ENCODE data around the gene STRIP1.
"Not testable (repeated sequence)": the region's sequence is repeated elsewhere in the genome, so short reads cannot be mapped to it uniquely, and the experiment has no call there.

The STRIP1 gene

DNA sequence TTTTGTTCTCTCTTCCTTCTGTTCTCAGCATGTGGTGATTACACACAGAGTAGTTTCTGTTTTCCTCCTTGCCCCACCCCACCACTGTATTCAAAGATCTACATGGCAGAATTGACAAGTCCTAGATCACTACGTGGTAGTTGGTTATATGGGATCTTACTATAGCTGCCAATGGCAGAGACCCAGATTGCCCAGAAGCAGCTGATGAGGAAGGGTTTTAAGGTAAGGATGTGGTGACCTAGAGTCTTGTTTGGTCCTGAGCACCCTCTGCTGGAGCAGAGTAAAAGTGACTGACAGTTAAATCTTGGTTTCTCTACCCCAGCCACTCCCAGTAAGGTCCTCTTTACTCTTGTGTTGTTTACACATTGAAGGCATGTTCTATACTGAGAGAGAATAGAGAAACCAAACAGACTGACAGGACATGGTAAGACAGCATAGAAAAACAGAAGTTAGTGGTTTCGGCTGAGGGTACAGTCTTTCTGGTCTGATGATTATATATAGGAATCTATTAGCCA lies 22.8 kb upstream of the STRIP1 start:
- no peak for DNase-seq

DNA sequence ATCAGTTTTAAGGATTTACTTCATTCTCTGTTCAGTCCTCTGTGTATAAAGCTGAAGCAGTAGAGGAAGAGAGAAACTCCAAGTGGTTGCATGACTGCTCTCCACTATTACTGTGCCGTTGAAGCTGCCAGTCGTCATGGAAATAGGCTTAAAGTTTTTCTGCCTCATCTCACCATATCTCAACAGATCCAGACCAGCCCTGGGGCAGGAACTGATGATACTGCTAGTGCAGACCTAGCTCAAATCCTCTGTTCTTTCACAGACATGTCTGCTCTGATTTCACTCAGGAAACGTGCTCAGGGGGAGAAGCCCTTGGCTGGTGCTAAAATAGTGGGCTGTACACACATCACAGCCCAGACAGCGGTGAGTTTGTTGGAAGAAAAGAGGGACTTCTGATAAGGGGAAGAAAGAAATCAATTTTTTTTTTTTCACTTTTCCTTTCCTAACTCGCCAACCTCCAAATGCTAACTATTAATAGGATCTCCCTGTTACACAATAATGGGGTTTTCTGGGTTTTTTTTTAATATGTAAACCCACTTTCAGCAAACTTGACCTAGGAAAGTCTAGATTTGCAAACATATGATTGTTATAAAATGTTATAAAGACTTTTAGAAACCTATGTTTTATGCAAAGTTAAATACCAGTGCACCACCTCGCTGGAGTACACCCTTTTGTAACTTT lies 22.2 kb upstream of the STRIP1 start:
- no peak for DNase-seq

DNA sequence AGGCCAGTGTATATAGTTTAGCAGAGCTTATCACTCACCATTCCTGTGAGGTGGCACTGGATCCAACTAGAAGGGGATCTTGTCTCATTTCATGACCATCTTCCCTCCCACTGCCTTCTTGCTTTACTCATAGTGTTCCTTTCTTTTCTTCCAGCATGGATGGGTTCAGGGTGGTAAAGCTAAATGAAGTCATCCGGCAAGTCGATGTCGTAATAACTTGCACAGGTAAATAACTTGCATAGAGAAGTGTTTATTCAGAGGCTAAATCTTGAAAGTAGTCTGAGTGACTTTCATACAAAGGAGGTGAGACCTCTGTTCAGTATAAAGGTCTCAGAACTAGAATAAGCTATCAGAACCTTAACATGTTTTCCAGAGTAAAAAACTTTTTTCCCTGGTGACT lies 16.6 kb upstream of the STRIP1 start:
- DNase-seq, result no peak

DNA sequence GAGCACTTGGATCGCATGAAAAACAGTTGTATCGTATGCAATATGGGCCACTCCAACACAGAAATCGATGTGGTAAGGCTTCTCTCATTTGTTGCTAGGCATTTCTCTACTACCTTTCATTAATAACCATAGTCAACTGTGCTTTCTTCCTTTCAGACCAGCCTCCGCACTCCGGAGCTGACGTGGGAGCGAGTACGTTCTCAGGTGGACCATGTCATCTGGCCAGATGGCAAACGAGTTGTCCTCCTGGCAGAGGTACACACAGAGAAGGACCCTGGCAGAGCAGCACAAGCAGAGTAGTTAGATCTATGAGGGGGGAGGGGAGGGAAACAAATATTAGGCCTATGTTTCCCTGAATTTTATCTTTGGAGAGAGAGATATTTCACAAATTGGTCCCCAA lies 16.0 kb upstream of the STRIP1 start:
- no peak for DNase-seq

DNA sequence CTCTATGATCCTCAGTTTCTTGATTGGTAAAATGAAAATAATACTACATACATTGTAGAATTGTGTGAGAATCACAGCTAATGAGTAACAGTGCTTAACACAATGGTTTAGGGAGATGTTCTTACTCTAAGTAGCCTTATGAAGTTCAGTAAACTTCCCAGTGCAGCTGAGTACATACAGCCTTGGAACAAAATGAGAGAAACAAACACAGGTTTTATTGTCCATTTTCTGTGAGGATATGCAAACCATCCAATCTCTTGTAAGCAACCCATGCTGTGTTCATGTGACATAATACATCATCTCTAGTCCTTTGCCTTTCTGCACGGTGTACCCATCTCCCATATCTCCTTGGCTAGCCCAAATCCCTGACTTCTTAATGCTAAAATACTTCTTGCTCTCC lies 14.7 kb upstream of the STRIP1 start:
- DNase-seq, result no peak

DNA sequence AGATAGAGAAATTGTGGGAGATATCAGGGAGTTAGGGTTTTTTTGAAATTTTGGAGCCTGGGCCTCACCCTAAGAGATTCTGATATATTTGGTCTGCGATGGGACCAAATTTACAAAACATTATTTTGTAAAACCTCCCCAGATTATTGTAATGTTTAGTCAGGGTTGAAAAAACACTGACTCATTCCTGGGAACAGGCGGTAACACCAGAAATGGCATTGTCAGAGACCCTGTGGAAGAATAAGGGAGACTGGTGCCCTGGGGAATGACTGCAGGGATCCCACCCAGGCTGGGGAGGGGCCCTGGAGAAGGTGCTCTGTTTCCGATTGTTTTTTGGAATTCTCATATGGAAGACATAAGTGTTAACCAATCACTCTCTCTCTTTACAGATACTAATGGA lies 13.1 kb upstream of the STRIP1 start:
- no peak for DNase-seq

DNA sequence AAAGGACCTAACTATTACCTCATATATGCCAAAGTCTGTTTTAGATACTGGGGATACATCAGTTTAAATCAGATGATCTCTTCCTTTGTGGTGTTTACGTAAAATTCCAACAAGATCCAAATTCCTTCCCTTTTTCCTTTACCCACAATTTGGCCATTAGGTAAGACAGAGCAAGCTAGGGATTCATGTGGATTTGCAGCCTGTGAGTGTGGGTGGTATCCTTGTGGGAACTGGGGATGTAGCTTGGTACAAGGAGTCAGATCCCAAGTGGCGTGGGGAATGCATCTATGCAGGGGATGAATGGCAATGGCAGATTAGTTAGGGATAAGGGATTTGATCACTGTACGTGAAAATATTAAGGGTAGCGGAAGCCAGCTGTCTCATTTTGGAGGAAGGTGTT lies 9.8 kb upstream of the STRIP1 start:
- DNase-seq, result no peak

DNA sequence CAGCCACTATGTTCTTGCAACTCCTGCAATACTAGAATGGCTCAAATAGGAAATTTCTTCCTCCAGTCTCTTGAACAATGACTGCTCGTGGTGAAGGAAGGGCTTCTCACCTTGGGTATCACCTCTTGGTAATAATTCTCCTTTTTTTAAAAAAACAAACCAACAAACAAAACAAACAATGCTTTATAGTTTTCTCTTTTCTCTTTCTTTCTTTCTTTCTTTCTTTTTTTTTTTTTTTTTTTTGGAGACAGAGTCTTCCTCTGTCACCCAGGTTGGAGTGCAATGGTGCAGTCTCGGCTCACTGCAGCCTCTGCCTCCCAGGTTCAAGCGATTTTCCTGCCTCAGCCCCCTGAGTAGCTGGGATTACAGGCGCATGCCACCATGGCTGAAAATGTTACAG lies 3.7 kb upstream of the STRIP1 start:
- not testable (repeated sequence) for DNase-seq

DNA sequence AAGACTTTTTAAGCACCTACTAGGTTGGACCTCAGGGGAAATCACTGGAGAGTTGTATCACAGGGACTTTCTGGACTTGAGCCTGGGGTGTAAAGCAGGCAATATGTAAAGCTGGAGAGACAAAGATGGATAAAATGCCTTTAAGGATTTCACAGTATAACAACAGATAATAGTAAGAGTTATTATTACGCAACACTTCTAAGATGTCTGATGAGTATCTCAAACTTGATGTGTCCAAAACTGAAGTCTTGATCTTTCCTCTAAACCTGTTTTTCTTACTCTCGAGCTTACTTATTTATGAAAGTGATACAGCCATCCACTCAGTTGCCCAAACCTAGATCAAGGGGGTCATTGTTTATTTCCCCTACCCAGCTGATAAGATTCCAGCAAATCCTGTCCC lies 2.1 kb upstream of the STRIP1 start:
- no peak for DNase-seq

DNA sequence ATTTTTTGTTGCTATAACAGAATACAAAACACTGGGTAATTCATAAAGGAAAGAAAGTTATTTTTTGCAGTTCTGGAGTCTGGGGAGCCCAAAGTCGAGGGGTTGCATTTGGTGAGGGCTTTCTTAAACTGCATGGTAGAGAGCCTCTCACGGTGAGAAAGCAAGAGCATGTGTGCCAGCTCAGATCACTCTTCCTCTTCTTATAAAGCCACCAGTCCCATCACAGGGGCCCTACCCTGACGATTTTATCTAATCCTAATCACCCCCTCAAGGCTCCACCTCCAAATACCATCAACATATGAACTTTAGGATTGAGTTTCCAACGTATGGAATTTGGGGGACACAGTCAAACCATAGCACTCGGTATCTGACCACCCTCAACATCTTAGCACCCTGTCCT lies 1.0 kb upstream of the STRIP1 start:
- DNase-seq, result no peak

DNA sequence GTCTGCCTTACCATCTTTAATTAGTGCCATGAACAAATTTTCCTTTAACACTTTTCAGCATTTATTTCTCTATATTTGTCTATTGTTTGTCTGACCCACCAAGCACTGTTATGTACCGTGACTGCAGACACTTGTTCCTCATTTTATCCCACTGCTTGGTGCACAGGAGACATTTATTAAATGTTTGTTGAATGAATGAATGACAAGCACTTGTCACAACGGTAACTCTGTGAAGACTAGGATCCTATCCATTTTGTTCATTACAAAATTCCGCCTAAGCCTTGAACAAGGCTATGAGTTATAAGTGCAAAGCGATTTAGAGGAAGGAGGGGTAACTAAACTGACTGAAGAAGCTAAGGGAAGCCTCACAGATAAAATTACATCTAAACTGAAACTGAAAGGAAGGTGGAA lies 379 bp upstream of the STRIP1 start:
- no peak for DNase-seq

DNA sequence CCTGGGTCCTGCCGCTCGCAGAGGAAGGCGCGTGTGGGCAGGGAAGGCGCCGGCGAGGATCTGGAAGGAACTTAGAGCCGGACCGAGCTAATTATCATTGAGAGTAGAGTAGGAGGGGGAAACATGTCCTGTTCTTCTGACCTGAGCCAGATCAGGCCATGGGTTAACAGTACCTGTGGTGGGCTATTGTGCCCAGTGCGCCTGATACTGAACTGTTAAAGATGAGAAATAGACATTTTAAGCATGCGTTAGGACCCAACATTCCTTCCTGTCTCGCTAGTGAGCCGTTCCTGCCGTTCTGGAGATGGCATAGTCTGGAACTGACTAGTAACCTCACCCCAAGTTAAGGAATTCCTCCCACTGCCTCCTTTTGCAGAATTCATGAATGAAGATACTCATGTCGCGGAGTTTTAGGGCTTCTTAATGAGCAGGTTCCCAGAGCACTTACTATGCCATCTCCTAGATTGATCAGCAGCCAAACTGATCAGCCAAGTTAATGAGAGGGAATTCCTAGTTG lies 870 bp downstream of the STRIP1 start:
- DNase-seq, result no peak

DNA sequence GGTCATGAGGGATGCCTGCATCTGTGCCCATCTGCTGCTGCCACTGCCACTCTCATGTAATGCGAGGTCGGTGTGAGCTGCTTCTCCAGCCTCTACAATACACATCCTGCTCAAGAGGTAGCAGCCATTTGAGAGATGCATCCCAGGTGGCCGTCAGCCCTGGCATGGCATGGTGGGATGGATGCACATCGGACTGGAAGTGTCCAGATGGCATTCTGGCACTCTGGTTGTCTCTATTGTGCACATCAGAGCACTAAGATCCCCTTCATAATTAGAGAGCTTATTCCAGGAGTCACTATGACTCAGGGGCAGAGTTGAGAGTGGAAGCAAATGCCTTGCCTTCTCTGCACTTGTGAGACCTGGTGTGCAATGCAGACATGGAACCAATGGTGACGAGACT lies 3.8 kb downstream of the STRIP1 start:
- no peak for DNase-seq

DNA sequence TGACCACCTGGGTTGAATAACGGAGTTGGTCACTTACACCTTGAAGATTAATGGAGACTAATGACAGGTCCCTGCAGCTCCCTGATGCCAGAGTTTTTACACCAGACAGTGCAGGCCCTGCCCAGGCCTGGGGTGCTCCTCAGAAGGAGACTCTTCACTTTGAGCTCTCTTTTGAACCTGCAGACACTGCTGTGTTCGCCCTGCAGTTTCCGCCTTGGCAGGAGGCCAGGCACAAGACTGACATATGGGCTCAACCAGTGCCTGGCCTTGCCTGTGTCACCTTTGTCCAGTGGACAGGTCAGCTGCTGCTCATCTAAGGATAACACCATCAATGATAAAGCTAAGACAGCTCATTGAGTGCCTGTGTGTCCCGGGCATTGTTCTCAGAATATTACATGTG lies 5.2 kb downstream of the STRIP1 start:
- no peak for DNase-seq

DNA sequence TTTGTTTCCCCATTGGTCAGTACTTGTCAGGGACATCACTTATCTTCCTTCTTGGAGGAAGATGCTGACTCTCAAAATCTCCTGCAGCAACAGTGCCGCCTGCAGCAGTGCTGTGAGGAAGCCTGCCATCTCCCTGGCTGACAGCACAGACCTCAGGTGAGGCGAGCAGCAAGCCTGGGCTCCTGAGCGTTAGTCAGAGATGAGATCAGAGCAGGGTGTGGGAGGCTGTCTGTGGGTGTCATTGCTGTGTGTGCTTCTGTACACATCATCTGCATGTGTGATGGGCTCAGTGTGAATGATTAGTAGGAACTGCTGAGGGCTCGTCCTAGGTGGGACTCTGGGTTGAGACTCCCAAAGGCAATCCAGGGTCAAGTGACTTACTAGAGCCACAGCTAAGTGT lies 6.1 kb downstream of the STRIP1 start:
- no peak for DNase-seq

DNA sequence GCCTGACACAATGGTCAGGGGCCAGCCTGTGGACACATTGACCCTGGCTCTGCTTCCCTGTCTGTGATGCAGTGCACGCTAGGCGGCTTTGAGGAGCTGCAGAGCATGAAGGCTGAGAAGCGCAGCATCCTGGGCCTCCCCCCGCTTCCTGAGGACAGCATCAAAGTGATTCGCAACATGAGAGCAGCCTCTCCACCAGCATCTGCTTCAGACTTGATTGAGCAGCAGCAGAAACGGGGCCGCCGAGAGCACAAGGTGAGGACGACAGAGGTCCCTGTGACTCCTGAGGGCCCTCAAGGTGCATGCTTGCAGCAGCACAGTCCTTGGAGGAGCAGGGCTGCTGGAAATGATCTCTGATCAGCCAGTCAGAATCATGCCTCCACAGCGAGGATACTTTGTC lies 8.6 kb downstream of the STRIP1 start:
- DNase-seq, result no peak

DNA sequence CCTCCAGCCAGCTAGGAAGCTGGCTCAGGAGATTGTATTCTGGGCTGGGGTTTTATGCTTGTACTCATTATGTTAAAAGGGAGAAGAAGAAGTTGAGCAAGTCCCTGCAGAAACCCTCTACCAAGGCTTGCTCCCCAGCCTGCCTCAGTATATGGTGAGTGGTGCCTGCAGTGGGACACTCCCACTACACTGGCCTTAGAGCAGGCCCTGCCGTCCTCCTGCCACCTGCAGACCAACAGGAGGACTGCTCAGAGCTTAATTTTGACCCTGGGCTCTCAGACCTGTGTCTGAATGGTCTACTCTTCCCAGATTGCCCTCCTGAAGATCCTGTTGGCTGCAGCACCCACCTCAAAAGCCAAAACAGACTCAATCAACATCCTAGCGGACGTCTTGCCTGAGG lies 13.0 kb downstream of the STRIP1 start:
- DNase-seq, result no peak

DNA sequence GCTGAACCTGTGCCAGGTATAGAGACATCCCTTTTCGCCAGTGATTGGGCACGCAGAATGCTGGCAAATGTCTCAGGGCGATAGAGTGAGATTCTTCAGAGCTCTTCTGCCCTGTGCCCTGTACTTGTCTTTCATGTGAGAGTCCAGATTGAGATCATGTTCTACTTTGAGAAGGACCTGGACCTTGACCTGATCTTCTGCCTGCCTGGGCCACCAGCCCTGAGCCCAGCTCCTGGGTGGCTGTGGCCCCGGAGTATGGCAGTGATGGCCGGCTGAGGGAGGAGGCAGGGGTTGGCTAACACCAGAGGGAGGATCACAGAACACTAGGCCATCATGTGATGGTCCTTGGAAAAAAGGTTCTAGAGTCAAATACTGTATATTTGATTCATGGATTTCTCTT lies 13.8 kb downstream of the STRIP1 start:
- no peak for DNase-seq

DNA sequence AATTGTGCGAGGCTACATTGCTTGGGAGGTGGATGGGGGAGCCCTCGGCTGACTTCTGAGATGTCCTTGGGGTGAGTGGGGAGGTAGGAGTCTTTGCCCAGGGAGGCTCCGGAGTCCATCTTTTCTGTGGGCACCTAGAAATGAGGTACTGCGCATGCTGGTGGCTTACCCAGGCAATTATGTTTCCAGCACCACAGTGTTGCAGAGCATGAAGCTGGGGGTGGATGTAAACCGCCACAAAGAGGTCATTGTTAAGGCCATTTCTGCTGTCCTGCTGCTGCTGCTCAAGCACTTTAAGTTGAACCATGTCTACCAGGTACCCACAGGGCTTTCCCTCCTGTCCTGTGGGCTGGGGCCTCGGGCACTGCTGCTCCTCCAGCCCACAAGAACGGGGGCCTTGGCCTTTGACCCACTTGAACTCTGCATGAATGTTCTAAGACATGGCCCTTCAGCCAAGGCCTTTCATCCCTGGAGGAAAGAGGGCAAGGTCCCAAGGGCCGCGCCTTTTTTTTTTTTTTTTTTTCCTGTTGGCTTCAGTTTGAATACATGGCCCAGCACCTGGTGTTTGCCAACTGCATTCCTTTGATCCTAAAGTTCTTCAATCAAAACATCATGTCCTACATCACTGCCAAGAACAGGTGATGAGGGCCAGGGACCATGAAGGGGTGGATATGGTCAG lies 14.6 kb downstream of the STRIP1 start:
- DNase-seq, result no peak

DNA sequence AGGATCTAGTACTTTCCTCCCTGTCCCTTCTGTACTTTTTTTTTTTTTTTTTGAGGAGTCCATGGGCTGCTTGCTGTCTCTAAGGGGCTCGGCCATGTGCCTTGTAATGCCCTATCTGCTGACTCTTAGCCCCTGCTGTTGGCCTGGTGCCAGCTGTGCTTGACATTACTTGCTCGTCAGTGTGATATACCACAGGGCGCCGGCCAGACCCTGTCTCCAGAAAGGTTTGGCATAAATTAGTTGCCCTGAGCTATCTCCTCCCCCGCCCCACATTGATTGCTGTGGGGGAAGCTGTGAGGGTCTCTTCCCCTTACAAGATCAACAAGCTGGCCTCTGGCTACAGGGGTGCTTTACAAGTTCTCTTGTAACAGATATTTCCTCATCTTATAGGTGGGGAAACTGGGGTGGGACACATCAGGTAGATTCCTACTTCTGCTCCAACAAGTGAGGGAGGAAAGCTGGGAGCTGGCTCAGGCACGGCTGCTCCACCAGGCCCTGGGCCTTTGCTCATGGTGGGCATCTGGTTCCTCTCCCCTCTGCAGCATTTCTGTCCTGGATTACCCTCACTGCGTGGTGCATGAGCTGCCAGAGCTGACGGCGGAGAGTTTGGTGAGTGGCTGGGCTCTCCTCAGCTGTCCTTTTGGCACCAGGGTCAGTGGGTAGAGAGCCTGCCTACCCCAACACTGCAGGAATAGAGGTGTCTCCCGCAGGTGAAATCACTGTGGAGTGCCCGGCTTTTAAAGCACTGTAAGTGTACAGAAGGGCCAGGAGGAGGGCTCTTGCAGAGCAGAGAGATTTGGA lies 15.6 kb downstream of the STRIP1 start:
- no peak for DNase-seq

DNA sequence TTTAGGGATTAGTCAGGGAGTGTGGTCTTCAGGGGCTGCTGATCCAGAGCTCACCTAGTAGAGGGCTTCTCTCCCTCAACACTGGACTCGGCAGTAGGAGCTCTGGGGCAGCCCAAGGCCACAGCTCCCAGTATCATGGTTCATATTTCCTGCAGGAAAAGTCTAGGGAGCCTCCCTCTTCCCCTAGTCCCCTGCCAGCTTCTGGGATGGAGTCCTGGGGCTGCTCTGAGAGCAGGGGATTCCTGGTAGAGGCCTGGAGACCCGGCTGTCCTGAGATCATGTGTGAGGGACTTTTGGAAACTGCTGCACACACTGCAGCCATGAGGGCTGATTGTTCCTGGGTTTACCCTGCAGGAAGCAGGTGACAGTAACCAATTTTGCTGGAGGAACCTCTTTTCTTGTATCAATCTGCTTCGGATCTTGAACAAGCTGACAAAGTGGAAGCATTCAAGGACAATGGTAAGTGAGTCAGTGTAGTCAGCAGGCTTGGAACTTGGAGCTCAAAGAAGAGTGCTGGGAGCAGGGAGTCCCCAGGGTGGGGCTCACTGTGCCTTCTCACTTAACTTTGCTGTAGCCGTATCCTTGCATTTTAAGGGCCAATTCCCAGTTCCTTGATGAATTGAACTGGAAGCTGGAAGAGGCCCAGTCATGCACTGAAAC lies 16.3 kb downstream of the STRIP1 start:
- DNase-seq, result no peak

DNA sequence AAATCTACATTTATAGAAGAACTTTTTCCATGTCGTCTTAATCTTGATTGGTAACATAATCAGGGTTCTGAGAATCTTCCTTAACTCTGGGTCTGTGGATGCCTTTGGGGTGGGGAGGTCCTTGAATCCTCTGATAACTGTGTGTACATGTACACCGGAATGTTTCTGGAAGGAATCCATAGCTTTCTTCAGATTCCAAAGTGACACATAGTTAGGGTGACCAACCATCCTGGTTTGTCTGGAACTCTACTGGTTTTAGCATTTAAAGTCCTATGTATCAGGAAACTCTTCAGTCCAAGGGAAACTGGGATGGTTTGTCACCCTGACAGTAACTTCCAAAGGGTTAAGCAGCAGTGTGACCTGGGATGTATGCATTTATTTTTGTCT lies 16.8 kb downstream of the STRIP1 start:
- DNase-seq, result no peak

All from retina (tissue), 1 donor.